AG09309 (cell line): ENCODE measurements around the gene RRP8.

Experiments
- DNase-seq: peaks from one replicate; pipeline ENCODE4 v3.0.0-alpha.2; 2010; ENCODE audit warnings: low read depth
- H3K4me3 ChIP-seq: 2 replicates; pipeline ENCODE4 v1.5.1; 2011; ENCODE audit warnings: mild to moderate bottlenecking, low read depth, low read length, moderate library complexity; ENCODE audit not compliant: control insufficient read depth
- CTCF ChIP-seq: IDR thresholded peaks from 2 replicates; pipeline ENCODE4 v1.5.1; 2011; ENCODE audit warnings: mild to moderate bottlenecking, low read depth, low read length, inconsistent platforms; ENCODE audit not compliant: insufficient read depth, control insufficient read depth; ENCODE audit errors: missing control alignments

The RRP8 gene

GRCh38 chr11:6563121-6563619 lies 40.2 kb downstream of the RRP8 start:
- H3K4me3 ChIP-seq: no peak overlapping the region
- no peak for TF ChIP-seq CTCF
- DNase-seq: no peak

- TF ChIP-seq CTCF: no peak
- no peak for DNase-seq
- H3K4me3 ChIP-seq: no peak overlapping the region
Observed at GRCh38 chr11:6561288-6561687, 42.1 kb downstream of the RRP8 start.

GRCh38 chr11:6559369-6559768 lies 44.0 kb downstream of the RRP8 start:
- H3K4me3 ChIP-seq: no peak overlapping the region
- TF ChIP-seq CTCF: no peak
- no peak for DNase-seq

GRCh38 chr11:6557761-6558674 lies 45.4 kb downstream of the RRP8 start:
- TF ChIP-seq CTCF: no peak
- DNase-seq: no peak
- no peak overlapping the region for H3K4me3 ChIP-seq

- no peak for DNase-seq
- TF ChIP-seq CTCF: no peak
Observed at GRCh38 chr11:6557063-6557462, 46.4 kb downstream of the RRP8 start.

GRCh38 chr11:6556139-6556949 lies 47.1 kb downstream of the RRP8 start:
- DNase-seq: no peak
- TF ChIP-seq CTCF: no peak
- H3K4me3 ChIP-seq: no peak overlapping the region

More at GRCh38 chr11:6557063-6557462, 46.4 kb downstream of the RRP8 start:
- no peak overlapping the region for H3K4me3 ChIP-seq
